GM12878 (cell line): ENCODE measurements around the gene R3HDM2. TPM values are rescaled to one million over a fixed set of nuclear protein-coding genes. Genes with fewer than 3 reads are reported as not detected.

Experiments
- ASH2L ChIP-seq: fragments of 300-600, 200-600 bp; sonication (generic); IDR thresholded peaks from 2 replicates; pipeline ENCODE4 v1.6.1; 2017; ENCODE audit warnings: low read depth, mild to moderate bottlenecking, borderline replicate concordance
- ATF3 ChIP-seq: IDR thresholded peaks from 2 replicates; pipeline ENCODE4 v1.6.1; 2011; ENCODE audit warnings: low read depth, mild to moderate bottlenecking, low read length, moderate library complexity, borderline replicate concordance; ENCODE audit errors: extremely low read depth
- CEBPB ChIP-seq, 2 experiments: fragments of 150-350 bp in 1 of 2; IDR thresholded peaks; 2 replicates each; pipeline ENCODE4 v1.6.1; 2012 to 2014; ENCODE audit warnings: low read depth in 2 of 2, low read length in 2 of 2, borderline replicate concordance in 1 of 2, inconsistent platforms in 1 of 2
- CHD1 ChIP-seq: IDR thresholded peaks from 2 replicates; pipeline ENCODE4 v1.6.1; 2012; ENCODE audit warnings: low read depth, low read length, improper control_type of control experiment
- KLF5 ChIP-seq: fragments of 450-650 bp; IDR thresholded peaks from 2 replicates; pipeline ENCODE4 v1.6.1; 2014; ENCODE audit warnings: mild to moderate bottlenecking; ENCODE audit not compliant: partially characterized antibody
- NFYB ChIP-seq: IDR thresholded peaks from 2 replicates; pipeline ENCODE4 v1.6.1; 2011; ENCODE audit warnings: low read depth, mild to moderate bottlenecking, low read length, improper control_type of control experiment, moderate library complexity; ENCODE audit not compliant: insufficient read depth
- NKRF ChIP-seq: fragments of 450-650 bp; conservative IDR thresholded peaks from 2 replicates; pipeline ENCODE4 v1.6.1; 2017; ENCODE audit warnings: mild to moderate bottlenecking, moderate library complexity
- POLR2AphosphoS2 ChIP-seq: IDR thresholded peaks from 2 replicates; pipeline ENCODE4 v1.6.1; 2011; ENCODE audit warnings: low read depth, mild to moderate bottlenecking, low read length, improper control_type of control experiment, moderate library complexity
- TAF1 ChIP-seq: IDR thresholded peaks from 2 replicates; pipeline ENCODE4 v1.6.1; 2011; ENCODE audit warnings: mild to moderate bottlenecking, low read depth, low read length, borderline replicate concordance
- WRNIP1 ChIP-seq: IDR thresholded peaks from 2 replicates; pipeline ENCODE4 v1.6.1; 2011; ENCODE audit warnings: low read depth, low read length, improper control_type of control experiment, borderline replicate concordance
- ZBED1 ChIP-seq: IDR thresholded peaks from 2 replicates; pipeline ENCODE4 v1.6.1; 2016; ENCODE audit warnings: borderline replicate concordance
- ZNF274 ChIP-seq: IDR thresholded peaks from one replicate; pipeline ENCODE4 v1.8.0; 2011; ENCODE audit not compliant: insufficient read length, insufficient read depth
- polyA plus RNA-seq, 11 experiments: library from polyadenylated mRNA; depleted of rRNA in 4 of 11; unstranded in 6 of 11; stranded (reverse) in 5 of 11; fragments of >200 nt; fragmentation: Nextera tagmentation in 4 of 11; fragmentation: Illumina TruSeq in 1 of 11; extraction: Ambion mirVana in 4 of 11; extraction: Trizol in 1 of 11; gene quantifications; 1 replicate in 1 of 11; 2 replicates in 10 of 11; pipeline versions ENCODE4 v1.2.1 to v1.2.3, GENCODE V29; 2011 to 2016; ENCODE audit warnings: inconsistent platforms in 2 of 11, missing spikeins in 2 of 11, low read depth in 1 of 11
- total RNA-seq, 4 experiments: library from RNA; depleted of rRNA in 3 of 4; stranded (reverse); fragments of >200 nt in 3 of 4; fragmentation: Illumina TruSeq in 1 of 4; extraction: Trizol in 1 of 4; gene quantifications; 2 replicates each; pipeline versions ENCODE4 v1.2.1 to v1.2.3, GENCODE V29; 2013 to 2021

Gene R3HDM2
- total and polyA plus RNA-seq, 10 of the 15 experiments (the other 5 are each of a cell fraction or from before 2014, with no cell fraction given), result 4.6 to 26.1 (median 11.2) TPM

- TF ChIP-seq NKRF (peak; percentile 85), CHD1 (0 out of 2 replicates have a peak, but pooled peaks have one; percentile 72), KLF5 (peak; percentile 23), WRNIP1 (no peak), CEBPB (IDR thresholded peaks at IDR 0.05; ENCODE audit: borderline replicate concordance in 1 of 2, low read depth in 2 of 2, low read length in 2 of 2) (peak in 1 of 2 experiments; percentile 59; a peak in 1 of 4 replicates), ZBED1 (no peak), POLR2AphosphoS2 (0 out of 2 replicates have a peak, but pooled peaks have one; percentile 33), ATF3 (no peak), TAF1 (peak; percentile 55; the same call in 1 of the 2 replicates), ZNF274 (no peak), ASH2L (no peak), NFYB (peak; percentile 19; the same call in 1 of the 2 replicates)
These were observed 201.0 kb downstream of the R3HDM2 start, which contains the start of gene SHMT2 (continued) for GRCh38 chr12:57229634-57230380.
